ENCODE data around the gene DTYMK. TPM values are rescaled to one million over a fixed set of nuclear protein-coding genes. Genes with fewer than 3 reads are reported as not detected.

DTYMK gene
- total RNA-seq, 1 experiment from 2014 or later = 88.1 TPM

DNA sequence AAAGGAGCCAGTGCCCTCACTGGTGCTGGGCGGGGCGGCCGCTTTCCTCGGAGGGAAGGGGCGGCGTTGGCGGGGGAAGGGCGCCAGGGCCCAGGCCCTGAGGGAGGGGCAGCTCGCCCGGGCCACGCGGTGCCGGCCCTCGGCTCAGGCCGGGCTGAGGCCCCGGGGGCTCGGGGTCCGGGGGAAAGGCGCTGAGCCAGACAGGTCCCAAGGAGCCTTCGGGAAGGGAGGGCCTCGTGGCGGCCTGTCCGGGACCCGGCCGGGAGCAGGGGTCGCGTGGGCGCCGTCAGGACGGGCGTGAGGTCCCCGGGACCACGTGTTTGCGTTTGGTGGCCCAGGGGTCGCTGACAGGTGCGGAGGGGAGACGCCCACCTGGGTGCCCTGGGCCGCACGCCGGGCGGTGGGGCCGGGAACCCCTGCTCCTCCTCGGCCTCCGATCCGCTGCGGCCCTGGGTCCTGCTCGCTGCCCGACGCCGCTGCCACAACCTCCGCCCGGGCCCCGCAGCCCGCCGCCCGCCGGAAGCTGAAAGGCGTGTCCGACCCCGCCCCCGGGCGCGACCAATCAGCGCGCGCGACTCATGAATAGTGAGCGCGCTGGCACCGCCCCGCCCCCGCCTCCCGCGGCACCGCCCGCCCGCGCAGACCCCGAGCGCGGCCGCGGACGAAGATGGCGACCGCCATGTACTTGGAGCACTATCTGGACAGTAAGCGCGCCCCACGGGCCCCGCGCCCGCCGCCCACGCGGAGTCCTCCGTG lies 15.0 kb upstream of the DTYMK start, which contains the start of gene ING5 (continued):
- TF ChIP-seq, protein P1, sequence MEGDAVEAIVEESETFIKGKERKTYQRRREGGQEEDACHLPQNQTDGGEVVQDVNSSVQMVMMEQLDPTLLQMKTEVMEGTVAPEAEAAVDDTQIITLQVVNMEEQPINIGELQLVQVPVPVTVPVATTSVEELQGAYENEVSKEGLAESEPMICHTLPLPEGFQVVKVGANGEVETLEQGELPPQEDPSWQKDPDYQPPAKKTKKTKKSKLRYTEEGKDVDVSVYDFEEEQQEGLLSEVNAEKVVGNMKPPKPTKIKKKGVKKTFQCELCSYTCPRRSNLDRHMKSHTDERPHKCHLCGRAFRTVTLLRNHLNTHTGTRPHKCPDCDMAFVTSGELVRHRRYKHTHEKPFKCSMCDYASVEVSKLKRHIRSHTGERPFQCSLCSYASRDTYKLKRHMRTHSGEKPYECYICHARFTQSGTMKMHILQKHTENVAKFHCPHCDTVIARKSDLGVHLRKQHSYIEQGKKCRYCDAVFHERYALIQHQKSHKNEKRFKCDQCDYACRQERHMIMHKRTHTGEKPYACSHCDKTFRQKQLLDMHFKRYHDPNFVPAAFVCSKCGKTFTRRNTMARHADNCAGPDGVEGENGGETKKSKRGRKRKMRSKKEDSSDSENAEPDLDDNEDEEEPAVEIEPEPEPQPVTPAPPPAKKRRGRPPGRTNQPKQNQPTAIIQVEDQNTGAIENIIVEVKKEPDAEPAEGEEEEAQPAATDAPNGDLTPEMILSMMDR (IDR thresholded peaks at IDR 0.05) = no peak
- TF ChIP-seq CREM (CRISPR knock-in tag; IDR thresholded peaks at IDR 0.05) (0 out of 2 replicates have a peak, but pooled peaks have one; percentile 16), ZNF317 (CRISPR knock-in tag; IDR thresholded peaks at IDR 0.05; ENCODE audit: borderline replicate concordance, low read depth) (peak; percentile 57; the same call in 1 of the 2 replicates), OVOL2 (CRISPR knock-in tag; IDR thresholded peaks at IDR 0.05; ENCODE audit: borderline replicate concordance) (no peak), ELF4 (CRISPR knock-in tag; IDR thresholded peaks at IDR 0.05; ENCODE audit: low read depth) (no peak), ZNF219 (CRISPR knock-in tag; IDR thresholded peaks at IDR 0.05; ENCODE audit: borderline replicate concordance) (no peak), IRF2 (CRISPR knock-in tag; IDR thresholded peaks at IDR 0.05; ENCODE audit: borderline replicate concordance, low read depth) (peak; percentile 89; the same call in 1 of the 2 replicates), CREB1 (CRISPR knock-in tag; IDR thresholded peaks at IDR 0.05) (no peak), JAZF1 (CRISPR knock-in tag; IDR thresholded peaks at IDR 0.05) (no peak), TEAD4 (CRISPR knock-in tag; IDR thresholded peaks at IDR 0.05) (no peak), RELA (CRISPR knock-in tag; IDR thresholded peaks at IDR 0.05; ENCODE audit: borderline replicate concordance) (0 out of 2 replicates have a peak, but pooled peaks have one; percentile 63), MXD4 (CRISPR knock-in tag; IDR thresholded peaks at IDR 0.05; ENCODE audit: borderline replicate concordance) (no peak), GRHL2 (CRISPR knock-in tag; IDR thresholded peaks at IDR 0.05; ENCODE audit: insufficient replicate concordance, severe bottlenecking) (no peak)
- TF ChIP-seq, protein P2, sequence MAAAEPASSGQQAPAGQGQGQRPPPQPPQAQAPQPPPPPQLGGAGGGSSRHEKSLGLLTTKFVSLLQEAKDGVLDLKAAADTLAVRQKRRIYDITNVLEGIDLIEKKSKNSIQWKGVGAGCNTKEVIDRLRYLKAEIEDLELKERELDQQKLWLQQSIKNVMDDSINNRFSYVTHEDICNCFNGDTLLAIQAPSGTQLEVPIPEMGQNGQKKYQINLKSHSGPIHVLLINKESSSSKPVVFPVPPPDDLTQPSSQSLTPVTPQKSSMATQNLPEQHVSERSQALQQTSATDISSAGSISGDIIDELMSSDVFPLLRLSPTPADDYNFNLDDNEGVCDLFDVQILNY (CRISPR knock-in tag; IDR thresholded peaks at IDR 0.05) = peak; percentile 65; the same call in 1 of the 2 replicates
- TF ChIP-seq, protein P3, sequence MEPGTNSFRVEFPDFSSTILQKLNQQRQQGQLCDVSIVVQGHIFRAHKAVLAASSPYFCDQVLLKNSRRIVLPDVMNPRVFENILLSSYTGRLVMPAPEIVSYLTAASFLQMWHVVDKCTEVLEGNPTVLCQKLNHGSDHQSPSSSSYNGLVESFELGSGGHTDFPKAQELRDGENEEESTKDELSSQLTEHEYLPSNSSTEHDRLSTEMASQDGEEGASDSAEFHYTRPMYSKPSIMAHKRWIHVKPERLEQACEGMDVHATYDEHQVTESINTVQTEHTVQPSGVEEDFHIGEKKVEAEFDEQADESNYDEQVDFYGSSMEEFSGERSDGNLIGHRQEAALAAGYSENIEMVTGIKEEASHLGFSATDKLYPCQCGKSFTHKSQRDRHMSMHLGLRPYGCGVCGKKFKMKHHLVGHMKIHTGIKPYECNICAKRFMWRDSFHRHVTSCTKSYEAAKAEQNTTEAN (CRISPR knock-in tag; IDR thresholded peaks at IDR 0.05) = peak; percentile 85
- TF ChIP-seq, protein P4, sequence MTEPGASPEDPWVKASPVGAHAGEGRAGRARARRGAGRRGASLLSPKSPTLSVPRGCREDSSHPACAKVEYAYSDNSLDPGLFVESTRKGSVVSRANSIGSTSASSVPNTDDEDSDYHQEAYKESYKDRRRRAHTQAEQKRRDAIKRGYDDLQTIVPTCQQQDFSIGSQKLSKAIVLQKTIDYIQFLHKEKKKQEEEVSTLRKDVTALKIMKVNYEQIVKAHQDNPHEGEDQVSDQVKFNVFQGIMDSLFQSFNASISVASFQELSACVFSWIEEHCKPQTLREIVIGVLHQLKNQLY (CRISPR knock-in tag; IDR thresholded peaks at IDR 0.05) = peak; percentile 51; the same call in 1 of the 2 replicates
- TF ChIP-seq, protein P5, sequence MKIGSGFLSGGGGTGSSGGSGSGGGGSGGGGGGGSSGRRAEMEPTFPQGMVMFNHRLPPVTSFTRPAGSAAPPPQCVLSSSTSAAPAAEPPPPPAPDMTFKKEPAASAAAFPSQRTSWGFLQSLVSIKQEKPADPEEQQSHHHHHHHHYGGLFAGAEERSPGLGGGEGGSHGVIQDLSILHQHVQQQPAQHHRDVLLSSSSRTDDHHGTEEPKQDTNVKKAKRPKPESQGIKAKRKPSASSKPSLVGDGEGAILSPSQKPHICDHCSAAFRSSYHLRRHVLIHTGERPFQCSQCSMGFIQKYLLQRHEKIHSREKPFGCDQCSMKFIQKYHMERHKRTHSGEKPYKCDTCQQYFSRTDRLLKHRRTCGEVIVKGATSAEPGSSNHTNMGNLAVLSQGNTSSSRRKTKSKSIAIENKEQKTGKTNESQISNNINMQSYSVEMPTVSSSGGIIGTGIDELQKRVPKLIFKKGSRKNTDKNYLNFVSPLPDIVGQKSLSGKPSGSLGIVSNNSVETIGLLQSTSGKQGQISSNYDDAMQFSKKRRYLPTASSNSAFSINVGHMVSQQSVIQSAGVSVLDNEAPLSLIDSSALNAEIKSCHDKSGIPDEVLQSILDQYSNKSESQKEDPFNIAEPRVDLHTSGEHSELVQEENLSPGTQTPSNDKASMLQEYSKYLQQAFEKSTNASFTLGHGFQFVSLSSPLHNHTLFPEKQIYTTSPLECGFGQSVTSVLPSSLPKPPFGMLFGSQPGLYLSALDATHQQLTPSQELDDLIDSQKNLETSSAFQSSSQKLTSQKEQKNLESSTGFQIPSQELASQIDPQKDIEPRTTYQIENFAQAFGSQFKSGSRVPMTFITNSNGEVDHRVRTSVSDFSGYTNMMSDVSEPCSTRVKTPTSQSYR (CRISPR knock-in tag; IDR thresholded peaks at IDR 0.05) = no peak
- TF ChIP-seq, protein P6, sequence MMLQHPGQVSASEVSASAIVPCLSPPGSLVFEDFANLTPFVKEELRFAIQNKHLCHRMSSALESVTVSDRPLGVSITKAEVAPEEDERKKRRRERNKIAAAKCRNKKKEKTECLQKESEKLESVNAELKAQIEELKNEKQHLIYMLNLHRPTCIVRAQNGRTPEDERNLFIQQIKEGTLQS (CRISPR knock-in tag; conservative IDR thresholded peaks at IDR 0.05) = no peak
- TF ChIP-seq, protein P7, sequence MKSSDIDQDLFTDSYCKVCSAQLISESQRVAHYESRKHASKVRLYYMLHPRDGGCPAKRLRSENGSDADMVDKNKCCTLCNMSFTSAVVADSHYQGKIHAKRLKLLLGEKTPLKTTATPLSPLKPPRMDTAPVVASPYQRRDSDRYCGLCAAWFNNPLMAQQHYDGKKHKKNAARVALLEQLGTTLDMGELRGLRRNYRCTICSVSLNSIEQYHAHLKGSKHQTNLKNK (CRISPR knock-in tag; IDR thresholded peaks at IDR 0.05) = peak; percentile 76; the same call in 1 of the 2 replicates
- TF ChIP-seq, protein P8, sequence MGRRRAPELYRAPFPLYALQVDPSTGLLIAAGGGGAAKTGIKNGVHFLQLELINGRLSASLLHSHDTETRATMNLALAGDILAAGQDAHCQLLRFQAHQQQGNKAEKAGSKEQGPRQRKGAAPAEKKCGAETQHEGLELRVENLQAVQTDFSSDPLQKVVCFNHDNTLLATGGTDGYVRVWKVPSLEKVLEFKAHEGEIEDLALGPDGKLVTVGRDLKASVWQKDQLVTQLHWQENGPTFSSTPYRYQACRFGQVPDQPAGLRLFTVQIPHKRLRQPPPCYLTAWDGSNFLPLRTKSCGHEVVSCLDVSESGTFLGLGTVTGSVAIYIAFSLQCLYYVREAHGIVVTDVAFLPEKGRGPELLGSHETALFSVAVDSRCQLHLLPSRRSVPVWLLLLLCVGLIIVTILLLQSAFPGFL (CRISPR knock-in tag; IDR thresholded peaks at IDR 0.05; ENCODE audit: borderline replicate concordance) = no peak
- TF ChIP-seq, protein P9, sequence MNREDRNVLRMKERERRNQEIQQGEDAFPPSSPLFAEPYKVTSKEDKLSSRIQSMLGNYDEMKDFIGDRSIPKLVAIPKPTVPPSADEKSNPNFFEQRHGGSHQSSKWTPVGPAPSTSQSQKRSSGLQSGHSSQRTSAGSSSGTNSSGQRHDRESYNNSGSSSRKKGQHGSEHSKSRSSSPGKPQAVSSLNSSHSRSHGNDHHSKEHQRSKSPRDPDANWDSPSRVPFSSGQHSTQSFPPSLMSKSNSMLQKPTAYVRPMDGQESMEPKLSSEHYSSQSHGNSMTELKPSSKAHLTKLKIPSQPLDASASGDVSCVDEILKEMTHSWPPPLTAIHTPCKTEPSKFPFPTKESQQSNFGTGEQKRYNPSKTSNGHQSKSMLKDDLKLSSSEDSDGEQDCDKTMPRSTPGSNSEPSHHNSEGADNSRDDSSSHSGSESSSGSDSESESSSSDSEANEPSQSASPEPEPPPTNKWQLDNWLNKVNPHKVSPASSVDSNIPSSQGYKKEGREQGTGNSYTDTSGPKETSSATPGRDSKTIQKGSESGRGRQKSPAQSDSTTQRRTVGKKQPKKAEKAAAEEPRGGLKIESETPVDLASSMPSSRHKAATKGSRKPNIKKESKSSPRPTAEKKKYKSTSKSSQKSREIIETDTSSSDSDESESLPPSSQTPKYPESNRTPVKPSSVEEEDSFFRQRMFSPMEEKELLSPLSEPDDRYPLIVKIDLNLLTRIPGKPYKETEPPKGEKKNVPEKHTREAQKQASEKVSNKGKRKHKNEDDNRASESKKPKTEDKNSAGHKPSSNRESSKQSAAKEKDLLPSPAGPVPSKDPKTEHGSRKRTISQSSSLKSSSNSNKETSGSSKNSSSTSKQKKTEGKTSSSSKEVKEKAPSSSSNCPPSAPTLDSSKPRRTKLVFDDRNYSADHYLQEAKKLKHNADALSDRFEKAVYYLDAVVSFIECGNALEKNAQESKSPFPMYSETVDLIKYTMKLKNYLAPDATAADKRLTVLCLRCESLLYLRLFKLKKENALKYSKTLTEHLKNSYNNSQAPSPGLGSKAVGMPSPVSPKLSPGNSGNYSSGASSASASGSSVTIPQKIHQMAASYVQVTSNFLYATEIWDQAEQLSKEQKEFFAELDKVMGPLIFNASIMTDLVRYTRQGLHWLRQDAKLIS (CRISPR knock-in tag; IDR thresholded peaks at IDR 0.05; ENCODE audit: borderline replicate concordance) = no peak
- TF ChIP-seq, protein P10, sequence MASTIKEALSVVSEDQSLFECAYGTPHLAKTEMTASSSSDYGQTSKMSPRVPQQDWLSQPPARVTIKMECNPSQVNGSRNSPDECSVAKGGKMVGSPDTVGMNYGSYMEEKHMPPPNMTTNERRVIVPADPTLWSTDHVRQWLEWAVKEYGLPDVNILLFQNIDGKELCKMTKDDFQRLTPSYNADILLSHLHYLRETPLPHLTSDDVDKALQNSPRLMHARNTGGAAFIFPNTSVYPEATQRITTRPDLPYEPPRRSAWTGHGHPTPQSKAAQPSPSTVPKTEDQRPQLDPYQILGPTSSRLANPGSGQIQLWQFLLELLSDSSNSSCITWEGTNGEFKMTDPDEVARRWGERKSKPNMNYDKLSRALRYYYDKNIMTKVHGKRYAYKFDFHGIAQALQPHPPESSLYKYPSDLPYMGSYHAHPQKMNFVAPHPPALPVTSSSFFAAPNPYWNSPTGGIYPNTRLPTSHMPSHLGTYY (CRISPR knock-in tag; IDR thresholded peaks at IDR 0.05) = no peak
